H1 (cell line): ENCODE data around the gene ARHGAP26. TPM values are rescaled to one million over a fixed set of nuclear protein-coding genes. Genes with fewer than 3 reads are reported as not detected.

Experiments used
- CTCF ChIA-PET: fragments of 300-600 bp; sonication (Branson Sonifier 250); formaldehyde crosslinking; loops from one replicate; lab custom pipeline; 2021; ENCODE audit not compliant: partially characterized antibody; lab: Charles Lee
- POLR2A ChIA-PET: fragments of 300-600 bp; sonication (Branson Sonifier 250); formaldehyde crosslinking; loops from one replicate; lab custom pipeline; 2021; ENCODE audit warnings: inconsistent platforms; ENCODE audit not compliant: partially characterized antibody; lab: Charles Lee
- DNase-seq, 2 experiments: peaks; one replicate each; pipeline versions ENCODE4 v3.0.0 to v3.0.0-alpha.2; 2010 to 2022; ENCODE audit warnings: low spot score in 2 of 2, low read depth in 1 of 2, mixed read lengths in 1 of 2
- FAIRE-seq: peaks from 2 replicates; lab custom pipeline; 2011; peaks lifted over from hg19 to GRCh38; lab: Jason Lieb, UNC
- H2AFZ ChIP-seq: 2 replicates; pipeline ENCODE4 v1.8.1; 2012; ENCODE audit warnings: low read length, inconsistent platforms
- H2AK5ac ChIP-seq: 2 replicates; pipeline ENCODE4 v1.6.1; 2013; ENCODE audit warnings: low read depth, low read length
- H2BK120ac ChIP-seq: replicated peaks from 2 replicates; pipeline ENCODE3; 2013; ENCODE audit warnings: low read depth, low read length, inconsistent platforms
- H2BK12ac ChIP-seq: 2 replicates; pipeline ENCODE4 v1.6.1; 2013; ENCODE audit warnings: low read depth, low read length
- H2BK15ac ChIP-seq: 2 replicates; pipeline ENCODE4 v1.6.1; 2013; ENCODE audit warnings: low read length
- H2BK20ac ChIP-seq: 2 replicates; pipeline ENCODE4 v1.6.1; 2013; ENCODE audit warnings: low read length
- H2BK5ac ChIP-seq: 2 replicates; pipeline ENCODE4 v1.6.1; 2013; ENCODE audit warnings: low read depth, low read length
- H3K14ac ChIP-seq: 2 replicates; pipeline ENCODE4 v1.6.1; 2013; ENCODE audit warnings: inconsistent platforms; ENCODE audit not compliant: insufficient read length
- H3K18ac ChIP-seq: 2 replicates; pipeline ENCODE4 v1.6.1; 2013; ENCODE audit warnings: low read length; ENCODE audit errors: extremely low read depth
- H3K23ac ChIP-seq: 2 replicates; pipeline ENCODE4 v1.6.1; 2013; ENCODE audit warnings: inconsistent platforms; ENCODE audit not compliant: insufficient read length
- H3K23me2 ChIP-seq: 2 replicates; pipeline ENCODE4 v1.6.1; 2013; ENCODE audit warnings: low read depth, low read length
- H3K27ac ChIP-seq: 2 replicates; pipeline ENCODE4 v1.6.1; 2011; ENCODE audit warnings: low read depth, low read length, inconsistent platforms
- H3K27me3 ChIP-seq, 4 experiments: replicated peaks in 1 of 4; 1 replicate in 1 of 4; 2 replicates in 3 of 4; pipeline versions ENCODE4 v1.6.1 to v1.8.1; 2011 to 2013; ENCODE audit warnings: low read length in 3 of 4, mild to moderate bottlenecking in 3 of 4, inconsistent platforms in 2 of 4, mixed read lengths in 2 of 4, moderate library complexity in 1 of 4; ENCODE audit not compliant: control insufficient read depth in 3 of 4, insufficient read depth in 3 of 4; ENCODE audit errors: extremely low read depth in 1 of 4
- H3K36me3 ChIP-seq, 4 experiments: 2 replicates each; pipeline versions ENCODE4 v1.6.1 to v1.8.1; 2011 to 2013; ENCODE audit warnings: mild to moderate bottlenecking in 4 of 4, low read length in 3 of 4, moderate library complexity in 2 of 4, control low read depth in 1 of 4, inconsistent platforms in 1 of 4; ENCODE audit not compliant: insufficient read depth in 4 of 4, control insufficient read depth in 2 of 4
- H3K4ac ChIP-seq: replicated peaks from 2 replicates; pipeline ENCODE3; 2013; ENCODE audit warnings: low read length, low read depth, mixed read lengths, inconsistent platforms; ENCODE audit not compliant: insufficient read length
- H3K4me1 ChIP-seq, 4 experiments: replicated peaks in 1 of 4; 1 replicate in 1 of 4; 2 replicates in 3 of 4; pipeline versions ENCODE4 v1.6.1 to v1.8.1; 2011 to 2013; ENCODE audit warnings: low read length in 3 of 4, inconsistent platforms in 2 of 4, mixed read lengths in 1 of 4; ENCODE audit not compliant: insufficient read depth in 4 of 4, control insufficient read depth in 3 of 4
- H3K4me2 ChIP-seq, 2 experiments: 2 replicates each; pipeline versions ENCODE4 v1.6.1 to v1.8.1; 2011 to 2013; ENCODE audit warnings: low read depth in 2 of 2, low read length in 2 of 2, control low read depth in 1 of 2, inconsistent platforms in 1 of 2, mild to moderate bottlenecking in 1 of 2; ENCODE audit not compliant: insufficient read depth in 1 of 2
- H3K4me3 ChIP-seq, 4 experiments: fragments of 200-600, 300-600 bp in 1 of 4; sonication (generic), shearing (Covaris generic), sonication (Bioruptor Twin) in 1 of 4; 2 replicates each; pipeline versions ENCODE4 v1.5.1 to v1.8.1; 2011 to 2016; ENCODE audit warnings: low read length in 4 of 4, low read depth in 3 of 4, control low read depth in 2 of 4, inconsistent platforms in 2 of 4, mild to moderate bottlenecking in 2 of 4, mixed read lengths in 1 of 4, moderate library complexity in 1 of 4; ENCODE audit not compliant: insufficient read depth in 2 of 4; ENCODE audit errors: extremely low read depth in 1 of 4
- H3K56ac ChIP-seq: replicated peaks from 2 replicates; pipeline ENCODE3; 2013; ENCODE audit warnings: low read depth, mild to moderate bottlenecking, mixed read lengths, low read length, inconsistent platforms; ENCODE audit not compliant: insufficient read length
- H3K79me1 ChIP-seq: 2 replicates; pipeline ENCODE4 v1.6.1; 2013; ENCODE audit warnings: low read depth, low read length, control low read depth
- H3K79me2 ChIP-seq, 2 experiments: 2 replicates each; pipeline versions ENCODE4 v1.6.1 to v1.8.1; 2012 to 2013; ENCODE audit warnings: low read length in 2 of 2, mild to moderate bottlenecking in 2 of 2, inconsistent platforms in 1 of 2; ENCODE audit not compliant: insufficient read depth in 2 of 2, control insufficient read depth in 1 of 2
- H3K9ac ChIP-seq, 4 experiments: replicated peaks in 1 of 4; 1 replicate in 1 of 4; 2 replicates in 3 of 4; pipeline versions ENCODE4 v1.6.1 to v1.8.1; 2011 to 2013; ENCODE audit warnings: low read depth in 3 of 4, low read length in 3 of 4, control low read depth in 2 of 4, mild to moderate bottlenecking in 2 of 4, moderate library complexity in 2 of 4, inconsistent platforms in 1 of 4; ENCODE audit errors: extremely low read depth in 1 of 4
- H3K9me3 ChIP-seq, 2 experiments: 2 replicates each; pipeline versions ENCODE4 v1.6.1 to v1.8.1; 2012 to 2013; ENCODE audit warnings: mild to moderate bottlenecking in 2 of 2, moderate library complexity in 2 of 2, control low read depth in 1 of 2, inconsistent platforms in 1 of 2, low read depth in 1 of 2, low read length in 1 of 2, mixed read lengths in 1 of 2; ENCODE audit not compliant: insufficient read depth in 2 of 2
- H4K20me1 ChIP-seq, 2 experiments: replicated peaks in 1 of 2; 2 replicates each; pipeline versions ENCODE3 to v1.8.1; 2011 to 2013; ENCODE audit warnings: inconsistent platforms in 2 of 2, low read length in 2 of 2, mild to moderate bottlenecking in 1 of 2; ENCODE audit not compliant: insufficient read depth in 2 of 2, control insufficient read depth in 1 of 2
- H4K5ac ChIP-seq: 2 replicates; pipeline ENCODE4 v1.6.1; 2013; ENCODE audit warnings: low read length, low read depth, mixed read lengths, inconsistent platforms; ENCODE audit not compliant: insufficient read length
- H4K8ac ChIP-seq: 2 replicates; pipeline ENCODE4 v1.8.0; 2013; ENCODE audit warnings: mild to moderate bottlenecking, moderate library complexity, low read length, inconsistent platforms; ENCODE audit not compliant: insufficient read depth; ENCODE audit errors: extremely low read depth
- H4K91ac ChIP-seq: replicated peaks from 2 replicates; pipeline ENCODE3; 2013; ENCODE audit warnings: low read length, mixed read lengths, inconsistent platforms; ENCODE audit not compliant: insufficient read length
- BCL11A ChIP-seq, 2 experiments: IDR thresholded peaks; one replicate each; pipeline ENCODE4 v1.6.1; 2011; ENCODE audit warnings: low read depth in 2 of 2, low read length in 2 of 2, mild to moderate bottlenecking in 2 of 2
- CTCF ChIP-seq, 3 experiments: IDR thresholded peaks; 1 replicate in 2 of 3; 2 replicates in 1 of 3; pipeline versions ENCODE4 v1.5.1 to v1.6.1; 2011; ENCODE audit warnings: low read length in 3 of 3, mild to moderate bottlenecking in 3 of 3, inconsistent platforms in 2 of 3, low read depth in 1 of 3, moderate library complexity in 1 of 3; ENCODE audit not compliant: insufficient read depth in 1 of 3; ENCODE audit errors: control extremely low read depth in 1 of 3
- FOSL1 ChIP-seq: IDR thresholded peaks from 2 replicates; pipeline ENCODE4 v1.6.1; 2011; ENCODE audit warnings: mild to moderate bottlenecking, low read depth, low read length, moderate library complexity; ENCODE audit not compliant: insufficient read depth
- JUN ChIP-seq: IDR thresholded peaks from 2 replicates; pipeline ENCODE4 v1.6.1; 2011; ENCODE audit warnings: low read depth, mild to moderate bottlenecking, improper control_type of control experiment, low read length
- JUND ChIP-seq: IDR thresholded peaks from 2 replicates; pipeline ENCODE4 v1.6.1; 2011; ENCODE audit warnings: mild to moderate bottlenecking, improper control_type of control experiment, low read length
- PHF8 ChIP-seq: fragments of 200-600 bp; sonication (generic); conservative IDR thresholded peaks from 2 replicates; pipeline ENCODE4 v1.7.1; 2012; ENCODE audit warnings: low read depth, mild to moderate bottlenecking, inconsistent platforms, low read length, moderate library complexity
- SIX5 ChIP-seq: IDR thresholded peaks from 2 replicates; pipeline ENCODE4 v1.6.1; 2011; ENCODE audit warnings: mild to moderate bottlenecking, low read depth, low read length
- TCF12 ChIP-seq: IDR thresholded peaks from 2 replicates; pipeline ENCODE4 v1.6.1; 2011; ENCODE audit warnings: low read depth, mild to moderate bottlenecking, low read length
- WGBS, 2 experiments: shearing (Covaris generic) in 1 of 2; methylation state at CpG; one replicate each; pipeline versions ENCODE4 v1.1.6 to v1.1.7; 2013 to 2015; ENCODE audit warnings: low lambda C conversion rate in 2 of 2, mixed read lengths in 2 of 2, inconsistent platforms in 1 of 2, low coverage in 1 of 2, missing lambda C conversion rate in 1 of 2; ENCODE audit not compliant: insufficient replicate concordance in 2 of 2, insufficient coverage in 1 of 2, insufficient read length in 1 of 2; ENCODE audit errors: extremely low coverage in 1 of 2, missing lambda C conversion rate in 1 of 2; 5-methylcytosine and 5-hydroxymethylcytosine counted together
- polyA plus RNA-seq, 7 experiments: library from polyadenylated mRNA; depleted of rRNA in 3 of 7; stranded (reverse) in 5 of 7; unstranded in 2 of 7; fragments of >200 nt in 5 of 7; fragments of 200-250 nt in 2 of 7; gene quantifications; 1 replicate in 5 of 7; 2 replicates in 1 of 7; 4 replicates in 1 of 7; pipeline versions ENCODE4 v1.2.1 to v1.2.3, GENCODE V29; 2011 to 2013; ENCODE audit warnings: missing spikeins in 2 of 7, mixed read lengths in 2 of 7
- total RNA-seq: library from RNA; stranded (reverse); fragmentation: NEBNext Ultra II Directional; extraction: Animal tissue kit (Norgen Biotek cat#: 25700); gene quantifications from 2 replicates; pipeline ENCODE4 v1.2.1, GENCODE V29; 2021
- TF ChIP-seq, protein P1 (sequence below): IDR thresholded peaks from 2 replicates; pipeline ENCODE4 v1.6.1; 2012; ENCODE audit warnings: low read length, inconsistent platforms
- TF ChIP-seq, protein P2 (sequence below): IDR thresholded peaks from 2 replicates; pipeline ENCODE4 v1.6.1; 2012; ENCODE audit warnings: inconsistent platforms

Gene ARHGAP26
- total and polyA plus RNA-seq, 2 of the 8 experiments (the other 6 are each of a cell fraction or from before 2014, with no cell fraction given): 7.1 to 24.8 TPM

GRCh38 chr5:142939884-142940283, 169.7 kb downstream of the ARHGAP26 start:
- H2AFZ ChIP-seq: no peak overlapping the region
- H3K27me3 ChIP-seq: no peaks in the 10 kb centered on the region
- H3K4me1 ChIP-seq: no peaks in the 10 kb centered on the region
- no peak overlapping the region for H4K91ac ChIP-seq
- H3K27ac ChIP-seq: no peak overlapping the region
- H4K8ac ChIP-seq: no peak overlapping the region
- no peaks in the 10 kb centered on the region for H3K79me2 ChIP-seq
- H3K14ac ChIP-seq: no peak overlapping the region
- no peak overlapping the region for H3K4me2 ChIP-seq
- no peak overlapping the region for H3K18ac ChIP-seq
- H2BK12ac ChIP-seq: no peak overlapping the region
- H3K9ac ChIP-seq: no peak overlapping the region
- no peak overlapping the region for H3K4ac ChIP-seq
- H2BK120ac ChIP-seq: no peak overlapping the region
- FAIRE-seq: no peak
- WGBS, 2 experiments: 88% methylated on average over 4 of the region's 4 CpGs; no CpG with 5 or more reads in 1 of the 2 experiments
- ChIA-PET CTCF (interaction anchor here (1.0 to 3.0 kb wide), 8 partner anchors 17 to 269 kb away, joined by 3 to 15 read pairs (median 6); no protein-coding TSS in a partner anchor), POLR2A (no interaction called here)
- H3K23me2 ChIP-seq: no peaks in the 10 kb centered on the region; the same call in 1 of the 2 replicates
- H2BK15ac ChIP-seq: no peak overlapping the region
- H2BK20ac ChIP-seq: no peak overlapping the region
- H3K9me3 ChIP-seq: no peaks in the 10 kb centered on the region
- H4K5ac ChIP-seq: no peak overlapping the region
- no peak overlapping the region for H2BK5ac ChIP-seq
- H2AK5ac ChIP-seq: no peak overlapping the region
- no peak overlapping the region for H3K23ac ChIP-seq
- H4K20me1 ChIP-seq: no peaks in the 10 kb centered on the region
- DNase-seq: no peak
- no peaks in the 10 kb centered on the region for H3K79me1 ChIP-seq
- no peaks in the 10 kb centered on the region; a peak in 2 of 8 replicates for H3K36me3 ChIP-seq
- H3K4me3 ChIP-seq: no peak overlapping the region
- H3K56ac ChIP-seq: no peak overlapping the region
- TF ChIP-seq BCL11A (IDR thresholded peaks at IDR 0.05; ENCODE audit: low read depth in 2 of 2, low read length in 2 of 2) (no peak), CTCF (IDR thresholded peaks at IDR 0.05; ENCODE audit: control extremely low read depth in 1 of 3, insufficient read depth in 1 of 3, low read depth in 1 of 3, low read length in 3 of 3) (no peak), TCF12 (no peak), JUN (no peak), PHF8 (no peak), SIX5 (no peak), FOSL1 (no peak), JUND (no peak)
- TF ChIP-seq, protein P1, sequence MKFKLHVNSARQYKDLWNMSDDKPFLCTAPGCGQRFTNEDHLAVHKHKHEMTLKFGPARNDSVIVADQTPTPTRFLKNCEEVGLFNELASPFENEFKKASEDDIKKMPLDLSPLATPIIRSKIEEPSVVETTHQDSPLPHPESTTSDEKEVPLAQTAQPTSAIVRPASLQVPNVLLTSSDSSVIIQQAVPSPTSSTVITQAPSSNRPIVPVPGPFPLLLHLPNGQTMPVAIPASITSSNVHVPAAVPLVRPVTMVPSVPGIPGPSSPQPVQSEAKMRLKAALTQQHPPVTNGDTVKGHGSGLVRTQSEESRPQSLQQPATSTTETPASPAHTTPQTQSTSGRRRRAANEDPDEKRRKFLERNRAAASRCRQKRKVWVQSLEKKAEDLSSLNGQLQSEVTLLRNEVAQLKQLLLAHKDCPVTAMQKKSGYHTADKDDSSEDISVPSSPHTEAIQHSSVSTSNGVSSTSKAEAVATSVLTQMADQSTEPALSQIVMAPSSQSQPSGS: no peak
- TF ChIP-seq, protein P2, sequence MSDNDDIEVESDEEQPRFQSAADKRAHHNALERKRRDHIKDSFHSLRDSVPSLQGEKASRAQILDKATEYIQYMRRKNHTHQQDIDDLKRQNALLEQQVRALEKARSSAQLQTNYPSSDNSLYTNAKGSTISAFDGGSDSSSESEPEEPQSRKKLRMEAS: no peak
